Measurements from ENCODE around the gene PTPRG. TPM values are rescaled to one million over a fixed set of nuclear protein-coding genes. Genes with fewer than 3 reads are reported as not detected.

Gene PTPRG
- polyA plus RNA-seq, 1 donor (not counting 4 experiments of a cell fraction or from before 2014, with no cell fraction given) = 12.1 TPM

DNA sequence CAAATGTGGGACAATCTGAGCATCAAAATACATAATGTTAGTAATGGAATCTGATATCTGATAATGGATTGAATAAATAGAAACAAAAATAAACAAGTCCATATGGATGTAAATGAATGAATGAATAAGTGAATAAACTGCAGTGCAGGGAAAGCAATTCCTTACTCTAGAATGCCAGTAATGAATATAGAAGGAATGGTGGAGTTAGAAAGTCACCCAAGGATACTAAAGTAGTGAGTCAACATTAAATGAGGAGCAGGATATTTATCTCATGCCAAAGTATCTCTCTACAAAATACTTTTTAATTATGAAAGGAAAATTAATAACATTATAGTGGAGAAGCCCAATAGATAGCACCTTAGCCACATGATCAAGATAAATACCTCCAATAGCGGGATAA, 511.7 kb downstream of the PTPRG start:
- Histone ChIP-seq H3K9me1 (ENCODE audit: control insufficient read depth, extremely low read depth, insufficient read depth, low read length) (no peaks in the 10 kb centered on the region), H3K79me2 (ENCODE audit: control insufficient read depth, insufficient read depth, low read length) (no peaks in the 10 kb centered on the region), H3K4me1 (ENCODE audit: control insufficient read depth, extremely low read depth, insufficient read depth, low read length) (no peaks in the 10 kb centered on the region), H4K20me1 (ENCODE audit: control insufficient read depth, extremely low read depth, insufficient read depth, low read length) (no peaks in the 10 kb centered on the region), H2AFZ (ENCODE audit: control insufficient read depth, low read length) (no peak overlapping the region), H3K9ac (ENCODE audit: control insufficient read depth, extremely low read depth, insufficient read depth, low read length) (no peak overlapping the region), H3K27me3 (ENCODE audit: control insufficient read depth, extremely low read depth, insufficient read depth, low read length) (no peaks in the 10 kb centered on the region), H3K36me3 (ENCODE audit: control insufficient read depth in 2 of 2, extremely low read depth in 1 of 2, insufficient read depth in 2 of 2, low read length in 2 of 2) (no peaks in the 10 kb centered on the region), H3K4me2 (ENCODE audit: control insufficient read depth, extremely low read depth, insufficient read depth, low read depth, low read length) (no peak overlapping the region), H3K4me3 (ENCODE audit: control insufficient read depth in 2 of 3, extremely low read depth in 1 of 3, insufficient read depth in 2 of 3, low read depth in 1 of 3, low read length in 3 of 3) (no peak overlapping the region), H3K9me3 (ENCODE audit: control insufficient read depth, low read depth, low read length) (no peaks in the 10 kb centered on the region), H3K27ac (ENCODE audit: control insufficient read depth, insufficient read depth, low read length) (no peak overlapping the region)
- dilution Hi-C loops (cut with MboI; ENCODE audit: extremely low pct_ligation_motif_present, low sequenced_read_pairs) = no loop called here
- DNase-seq (ENCODE audit: low read depth, low spot score) = no peak
- TF ChIP-seq CTCF (optimal IDR thresholded peaks at IDR 0.05 in 1 of 3, IDR thresholded peaks at IDR 0.05 in 1 of 3, conservative IDR thresholded peaks at IDR 0.05 in 1 of 3; ENCODE audit: extremely low read depth in 1 of 3, insufficient read depth in 2 of 3, low read length in 3 of 3) (no peak), EZH2 (IDR thresholded peaks at IDR 0.05; ENCODE audit: low read length) (no peak)
- no peak for FAIRE-seq

GRCh38 chr3:62084558-62084957, 523.2 kb downstream of the PTPRG start:
- peaks cover 8% of the 10 kb centered on the region for H3K4me1 ChIP-seq (ENCODE audit: control insufficient read depth, extremely low read depth, insufficient read depth, low read length)
- DNase-seq (ENCODE audit: low read depth, low spot score) = peak; percentile 17
- no peak overlapping the region for H3K9ac ChIP-seq (ENCODE audit: control insufficient read depth, extremely low read depth, insufficient read depth, low read length)
- no peak overlapping the region for H2AFZ ChIP-seq (ENCODE audit: control insufficient read depth, low read length)
- H3K4me3 ChIP-seq (ENCODE audit: control insufficient read depth in 2 of 3, extremely low read depth in 1 of 3, insufficient read depth in 2 of 3, low read depth in 1 of 3, low read length in 3 of 3) = no peak overlapping the region
- peak; percentile 78 for FAIRE-seq
- no peaks in the 10 kb centered on the region for H3K27me3 ChIP-seq (ENCODE audit: control insufficient read depth, extremely low read depth, insufficient read depth, low read length)
- dilution Hi-C loops (cut with MboI; ENCODE audit: extremely low pct_ligation_motif_present, low sequenced_read_pairs) = no loop called here
- H3K4me2 ChIP-seq (ENCODE audit: control insufficient read depth, extremely low read depth, insufficient read depth, low read depth, low read length) = peak overlapping the region; percentile 18
- no peak for TF ChIP-seq CTCF (optimal IDR thresholded peaks at IDR 0.05 in 1 of 3, IDR thresholded peaks at IDR 0.05 in 1 of 3, conservative IDR thresholded peaks at IDR 0.05 in 1 of 3; ENCODE audit: extremely low read depth in 1 of 3, insufficient read depth in 2 of 3, low read length in 3 of 3)
- TF ChIP-seq EZH2 (IDR thresholded peaks at IDR 0.05; ENCODE audit: low read length) = no peak
- H3K9me3 ChIP-seq (ENCODE audit: control insufficient read depth, low read depth, low read length) = no peaks in the 10 kb centered on the region
- no peaks in the 10 kb centered on the region for H4K20me1 ChIP-seq (ENCODE audit: control insufficient read depth, extremely low read depth, insufficient read depth, low read length)
- no peak overlapping the region for H3K27ac ChIP-seq (ENCODE audit: control insufficient read depth, insufficient read depth, low read length)
- no peaks in the 10 kb centered on the region for H3K9me1 ChIP-seq (ENCODE audit: control insufficient read depth, extremely low read depth, insufficient read depth, low read length)
- no peaks in the 10 kb centered on the region for H3K79me2 ChIP-seq (ENCODE audit: control insufficient read depth, insufficient read depth, low read length)
- no peaks in the 10 kb centered on the region for H3K36me3 ChIP-seq (ENCODE audit: control insufficient read depth in 2 of 2, extremely low read depth in 1 of 2, insufficient read depth in 2 of 2, low read length in 2 of 2)

All from keratinocyte (primary cell).